ENCODE measurements around the gene MRPS35. TPM values are rescaled to one million over a fixed set of nuclear protein-coding genes. Genes with fewer than 3 reads are reported as not detected.

Gene MRPS35
- total RNA-seq (10 to 100 TPM; 23.9 to 40.8 (median 28.8) TPM), polyA plus RNA-seq (10 to 100 TPM; 20.5 to 33.1 (median 28.3) TPM)
- long read RNA-seq, donor 1, transcript MRPS35-201 (8 exons, 1,888 nt): major isoform, 17 of 18 reads
- long read RNA-seq, donor 1, partial matches to known transcripts: 0 of 18 reads
- long read RNA-seq, donor 1, other reads (novel, unspliced or antisense): 0 of 18 reads
- long read RNA-seq, donor 2, transcript MRPS35-201 (8 exons, 1,888 nt): major isoform, 13 of 14 reads
- long read RNA-seq, donor 2, partial matches to known transcripts: 0 of 14 reads
- long read RNA-seq, donor 2, other reads (novel, unspliced or antisense): 0 of 14 reads

- H3K36me3 ChIP-seq: peaks cover 0 to 30% (median 4%) of the 10 kb centered on the region in 6 donors
Measured at GRCh38 chr12:27710592-27711316, at the start of gene MRPS35. MRPS35 (plus strand) TSS chr12:27710832; CDS start chr12:27710844, 12 bp downstream.

GRCh38 chr12:27665704-27666103, 44.9 kb upstream of the MRPS35 start:
- Histone ChIP-seq H3K4me1 (no peaks in the 10 kb centered on the region), H3K9me3 (no peaks in the 10 kb centered on the region), H3K4me3 (no peak overlapping the region), H3K36me3 (peaks cover 0 to 77% (median 26%) of the 10 kb centered on the region in 6 donors), H3K27ac (no peak overlapping the region), H3K27me3 (replicated peaks in 1 of 7) (no peaks in the 10 kb centered on the region)
- intact Hi-C loops (cut with DNase I; ENCODE audit: low total_unique reads): no loop called here
- TF ChIP-seq, protein P1, sequence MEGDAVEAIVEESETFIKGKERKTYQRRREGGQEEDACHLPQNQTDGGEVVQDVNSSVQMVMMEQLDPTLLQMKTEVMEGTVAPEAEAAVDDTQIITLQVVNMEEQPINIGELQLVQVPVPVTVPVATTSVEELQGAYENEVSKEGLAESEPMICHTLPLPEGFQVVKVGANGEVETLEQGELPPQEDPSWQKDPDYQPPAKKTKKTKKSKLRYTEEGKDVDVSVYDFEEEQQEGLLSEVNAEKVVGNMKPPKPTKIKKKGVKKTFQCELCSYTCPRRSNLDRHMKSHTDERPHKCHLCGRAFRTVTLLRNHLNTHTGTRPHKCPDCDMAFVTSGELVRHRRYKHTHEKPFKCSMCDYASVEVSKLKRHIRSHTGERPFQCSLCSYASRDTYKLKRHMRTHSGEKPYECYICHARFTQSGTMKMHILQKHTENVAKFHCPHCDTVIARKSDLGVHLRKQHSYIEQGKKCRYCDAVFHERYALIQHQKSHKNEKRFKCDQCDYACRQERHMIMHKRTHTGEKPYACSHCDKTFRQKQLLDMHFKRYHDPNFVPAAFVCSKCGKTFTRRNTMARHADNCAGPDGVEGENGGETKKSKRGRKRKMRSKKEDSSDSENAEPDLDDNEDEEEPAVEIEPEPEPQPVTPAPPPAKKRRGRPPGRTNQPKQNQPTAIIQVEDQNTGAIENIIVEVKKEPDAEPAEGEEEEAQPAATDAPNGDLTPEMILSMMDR (IDR thresholded peaks at IDR 0.05 in 8 of 11, conservative IDR thresholded peaks at IDR 0.05 in 3 of 11): no peak
- TF ChIP-seq POLR2AphosphoS5 (IDR thresholded peaks at IDR 0.05) (no peak), POLR2A (IDR thresholded peaks at IDR 0.05) (no peak)
- 78 to 96% (median 91%) methylated on average over 3 of the region's 3 CpGs for WGBS, 5 donors
- DNase-seq: no peak

More at GRCh38 chr12:27710592-27711316, at the start of gene MRPS35:
- intact Hi-C loops (cut with DNase I; ENCODE audit: low total_unique reads): no loop called here
- 0 to 1% (median 0%) methylated on average over 24 to 46 of the region's 46 CpGs for WGBS, 5 donors
- peak within 1 kb of the TSS; percentile 93 to 100 (median 99) for H3K4me3 ChIP-seq
- no peaks in the 10 kb centered on the region for H3K27me3 ChIP-seq (replicated peaks in 1 of 7)
- H3K4me1 ChIP-seq: peaks cover 8 to 45% (median 26%) of the 10 kb centered on the region in 6 donors
- H3K27ac ChIP-seq: peak within 1 kb of the TSS; percentile 68 to 87 (median 80)
- peak; percentile 99 for DNase-seq
- no peaks in the 10 kb centered on the region for H3K9me3 ChIP-seq
- TF ChIP-seq, protein P1 (IDR thresholded peaks at IDR 0.05 in 8 of 11, conservative IDR thresholded peaks at IDR 0.05 in 3 of 11): no peak
- TF ChIP-seq POLR2A (IDR thresholded peaks at IDR 0.05) (peak in 2 of 3 donors; percentile 4 to 15), POLR2AphosphoS5 (IDR thresholded peaks at IDR 0.05) (peak; percentile 96 to 98 (median 98))

GRCh38 chr12:27666510-27666909, 44.1 kb upstream of the MRPS35 start:
- no peaks in the 10 kb centered on the region for H3K4me1 ChIP-seq
- no peak for DNase-seq
- H3K27ac ChIP-seq: no peak overlapping the region
- TF ChIP-seq, protein P1 (IDR thresholded peaks at IDR 0.05 in 8 of 11, conservative IDR thresholded peaks at IDR 0.05 in 3 of 11): no peak
- TF ChIP-seq POLR2AphosphoS5 (IDR thresholded peaks at IDR 0.05): no peak
- intact Hi-C loops (cut with DNase I; ENCODE audit: low total_unique reads): no loop called here
- H3K36me3 ChIP-seq: peaks cover 0 to 72% (median 24%) of the 10 kb centered on the region in 6 donors
- H3K9me3 ChIP-seq: no peaks in the 10 kb centered on the region
- H3K4me3 ChIP-seq: no peak overlapping the region
- whole genome bisulfite sequencing, 5 donors: 40 to 60% (median 46%) methylated on average over 3 of the region's 3 CpGs
- H3K27me3 ChIP-seq (replicated peaks in 1 of 7): no peaks in the 10 kb centered on the region

- H3K36me3 ChIP-seq: peaks cover 0 to 72% (median 23%) of the 10 kb centered on the region in 6 donors
- no peaks in the 10 kb centered on the region for H3K27me3 ChIP-seq (replicated peaks in 1 of 7)
- TF ChIP-seq, protein P1 (IDR thresholded peaks at IDR 0.05 in 8 of 11, conservative IDR thresholded peaks at IDR 0.05 in 3 of 11): no peak
- no peak for TF ChIP-seq POLR2A (IDR thresholded peaks at IDR 0.05)
- TF ChIP-seq POLR2AphosphoS5 (IDR thresholded peaks at IDR 0.05): no peak
- intact Hi-C loops (cut with DNase I; ENCODE audit: low total_unique reads): no loop called here
- DNase-seq: peak; percentile 54
- 84 to 94% (median 90%) methylated on average over 6 of the region's 6 CpGs for WGBS, 5 donors
- H3K4me1 ChIP-seq: no peaks in the 10 kb centered on the region
- no peak overlapping the region for H3K27ac ChIP-seq
- H3K4me3 ChIP-seq: no peak overlapping the region
- no peaks in the 10 kb centered on the region for H3K9me3 ChIP-seq
Measured at GRCh38 chr12:27667540-27667939, 43.1 kb upstream of the MRPS35 start.
